Mucosa of rectum (tissue), 2 donors: ENCODE measurements around the gene GUCA1A.
"Not testable (repeated sequence)": the region's sequence is repeated elsewhere in the genome, so short reads cannot be mapped to it uniquely, and the experiment has no call there.

Experiments used
- H3K27ac ChIP-seq, 2 donors: one replicate each; pipeline ENCODE4 v1.7.0; 2013; ENCODE audit warnings: inconsistent platforms in 2 of 2, low read depth in 2 of 2, low read length in 2 of 2
- H3K27me3 ChIP-seq, 2 donors: one replicate each; pipeline ENCODE4 v1.7.0; 2013; ENCODE audit warnings: low read length in 2 of 2; ENCODE audit not compliant: control insufficient read depth in 2 of 2, insufficient read depth in 2 of 2
- H3K36me3 ChIP-seq, 2 donors: one replicate each; pipeline ENCODE4 v1.7.0; 2013; ENCODE audit warnings: low read length in 2 of 2; ENCODE audit not compliant: control insufficient read depth in 2 of 2, insufficient read depth in 2 of 2
- H3K4me1 ChIP-seq, 2 donors: one replicate each; pipeline ENCODE4 v1.7.0; 2013; ENCODE audit warnings: low read length in 2 of 2, mild to moderate bottlenecking in 1 of 2; ENCODE audit not compliant: control insufficient read depth in 2 of 2, insufficient read depth in 2 of 2
- H3K4me3 ChIP-seq, 2 donors: one replicate each; pipeline ENCODE4 v1.7.0; 2013; ENCODE audit warnings: low read length in 2 of 2
- H3K9ac ChIP-seq, 2 donors: one replicate each; pipeline ENCODE4 v1.7.0; 2013; ENCODE audit warnings: low read length in 2 of 2, low read depth in 1 of 2, mild to moderate bottlenecking in 1 of 2
- H3K9me3 ChIP-seq, 2 donors: one replicate each; pipeline ENCODE4 v1.7.0; 2013; ENCODE audit warnings: low read length in 2 of 2; ENCODE audit not compliant: control insufficient read depth in 2 of 2
- donor health status: healthy.
- donor health status: Normal muscosa, but diverticular disease.

Gene GUCA1A

DNA sequence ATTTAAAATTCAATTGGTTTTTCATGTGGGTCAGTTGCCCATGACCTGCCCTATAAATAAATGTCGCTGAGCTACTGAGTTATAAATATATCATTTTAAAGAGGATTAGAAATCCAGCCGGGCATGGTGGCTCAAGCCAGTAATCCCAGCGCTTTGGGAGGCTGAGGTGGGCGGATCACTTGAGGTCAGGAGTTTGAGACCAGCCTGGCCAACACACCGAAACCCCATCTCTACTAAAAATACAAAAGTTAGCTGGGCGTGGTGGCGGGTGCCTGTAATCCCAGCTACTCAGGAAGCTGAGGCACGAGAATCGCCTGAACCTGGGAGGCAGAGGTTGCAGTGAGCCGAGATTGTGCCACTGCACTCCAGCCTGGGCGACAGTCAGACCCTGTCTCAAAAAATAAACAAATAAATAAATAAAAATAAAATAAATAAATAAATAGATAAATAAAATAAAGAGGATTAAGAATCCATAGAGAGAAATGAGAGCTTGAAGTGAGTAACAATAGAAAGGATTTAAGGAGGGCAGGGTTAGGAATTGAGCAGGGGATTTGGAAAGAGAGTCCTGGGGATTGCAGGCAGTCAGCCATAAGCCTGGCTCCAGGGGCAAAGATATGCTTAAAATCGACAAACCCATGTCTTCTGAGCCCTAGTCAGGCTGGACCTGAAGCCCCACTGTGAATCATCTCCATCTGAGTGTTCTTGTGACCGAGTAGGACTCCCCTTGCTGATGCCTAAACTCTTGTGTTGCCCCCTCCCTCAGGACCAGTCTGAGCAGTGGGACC, 29.2 kb downstream of the GUCA1A start:
- H3K27me3 ChIP-seq: not testable (repeated sequence)

DNA sequence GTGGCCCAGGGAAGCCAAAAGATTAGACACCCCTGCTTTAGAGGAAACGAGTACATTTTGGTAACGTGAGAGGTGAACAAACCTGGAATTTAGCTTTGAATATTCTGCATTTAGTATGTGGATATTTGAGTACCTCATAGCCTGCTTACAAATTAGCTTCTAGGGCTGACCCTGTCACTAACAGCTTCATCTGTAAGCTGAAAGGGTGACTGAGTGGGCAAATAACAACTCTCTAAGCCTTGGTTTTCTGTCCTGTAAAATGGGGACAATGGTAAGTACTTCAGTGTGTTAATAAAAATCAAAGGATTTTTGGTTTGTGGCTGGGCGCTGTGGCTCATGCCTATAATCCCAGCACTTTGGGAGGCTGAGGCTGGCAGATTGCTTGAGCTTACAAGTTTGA, 30.0 kb downstream of the GUCA1A start:
- Histone ChIP-seq H3K27me3 (no peaks in the 10 kb centered on the region), H3K4me1 (no peaks in the 10 kb centered on the region), H3K36me3 (peaks cover 2 to 6% of the 10 kb centered on the region in 2 donors), H3K9me3 (no peaks in the 10 kb centered on the region), H3K4me3 (no peak overlapping the region), H3K9ac (no peak overlapping the region), H3K27ac (no peak overlapping the region)

More for the DNA sequence above, 29.2 kb downstream of the GUCA1A start:
- H3K36me3 ChIP-seq, H3K9me3 ChIP-seq, H3K27ac ChIP-seq, H3K9ac ChIP-seq, H3K4me3 ChIP-seq, H3K4me1 ChIP-seq: not testable (repeated sequence)

DNA sequence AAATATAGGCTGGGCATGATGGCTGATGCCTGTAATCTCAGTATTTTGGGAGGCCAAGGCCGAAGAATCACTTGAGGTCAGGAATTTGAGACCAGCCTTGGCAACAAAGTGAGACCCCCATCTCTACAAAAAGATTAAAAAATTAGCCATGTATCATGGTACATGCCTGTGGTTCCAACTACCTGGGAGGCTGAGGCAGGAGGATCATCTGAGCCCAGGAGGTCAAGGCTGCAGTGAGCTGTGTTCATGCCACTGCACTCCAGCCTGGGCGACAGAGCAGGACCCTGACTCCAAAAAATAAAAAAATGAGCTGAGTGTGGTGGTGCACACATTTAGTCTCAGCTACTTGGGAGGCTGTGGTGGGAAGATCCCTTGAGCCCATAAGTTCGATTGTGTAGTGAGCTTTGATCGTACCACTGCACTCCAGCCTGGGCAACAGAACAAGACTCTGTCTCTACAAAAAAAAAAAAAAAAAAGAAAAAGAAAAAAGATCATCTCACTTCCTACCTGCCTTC, 31.7 kb downstream of the GUCA1A start:
- H3K27ac ChIP-seq: no peak overlapping the region
- H3K27me3 ChIP-seq: no peaks in the 10 kb centered on the region
- no peaks in the 10 kb centered on the region for H3K4me1 ChIP-seq
- H3K9me3 ChIP-seq: no peaks in the 10 kb centered on the region
- no peak overlapping the region for H3K4me3 ChIP-seq
- peaks cover 17 to 18% of the 10 kb centered on the region in 2 donors for H3K36me3 ChIP-seq
- H3K9ac ChIP-seq: no peak overlapping the region

DNA sequence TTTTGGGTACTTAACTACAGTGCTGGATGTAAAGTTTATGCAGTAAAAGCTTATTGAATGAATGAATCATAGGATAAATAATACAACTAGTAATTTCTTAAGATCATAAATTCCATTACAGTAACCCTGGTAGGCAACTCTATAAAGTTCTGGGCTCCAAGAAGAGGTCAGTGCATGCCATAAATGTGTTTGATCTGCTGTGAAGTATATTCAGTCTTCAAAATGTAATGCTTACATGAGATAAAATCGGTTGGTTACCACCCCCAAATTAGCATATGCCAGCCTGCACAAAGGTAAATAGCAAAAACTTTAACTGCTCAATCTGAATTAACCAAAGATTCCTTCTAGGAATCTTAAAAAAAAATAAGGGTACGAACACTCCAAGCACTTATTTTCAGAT, 34.4 kb downstream of the GUCA1A start:
- H3K4me1 ChIP-seq, H3K27ac ChIP-seq, H3K27me3 ChIP-seq, H3K4me3 ChIP-seq, H3K9me3 ChIP-seq, H3K9ac ChIP-seq: not testable (repeated sequence)
- H3K36me3 ChIP-seq: peaks cover 34 to 38% of the 10 kb centered on the region in 2 donors

DNA sequence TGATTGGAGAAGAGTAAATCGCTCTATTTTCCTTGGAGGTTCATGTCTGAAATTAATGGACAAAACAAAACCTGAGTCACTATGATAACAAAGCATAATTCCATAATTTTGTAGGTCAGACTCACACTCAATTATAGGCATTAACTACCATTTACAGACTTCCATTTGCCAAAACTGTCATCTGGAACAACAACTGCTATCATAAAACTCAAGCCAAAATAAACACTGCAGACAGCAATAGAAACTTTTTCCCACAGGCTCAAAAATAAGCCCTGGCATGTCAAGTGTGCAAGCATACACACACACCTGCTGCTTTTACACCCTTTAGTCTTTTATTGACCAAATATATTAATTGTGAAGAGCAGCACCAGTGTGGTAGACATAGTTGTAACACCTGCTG, 37.4 kb downstream of the GUCA1A start:
- Histone ChIP-seq H3K36me3 (peaks cover 44 to 53% of the 10 kb centered on the region in 2 donors), H3K27me3 (no peaks in the 10 kb centered on the region), H3K4me3 (no peak overlapping the region), H3K27ac (no peak overlapping the region), H3K9ac (no peak overlapping the region), H3K9me3 (no peaks in the 10 kb centered on the region), H3K4me1 (no peaks in the 10 kb centered on the region)

DNA sequence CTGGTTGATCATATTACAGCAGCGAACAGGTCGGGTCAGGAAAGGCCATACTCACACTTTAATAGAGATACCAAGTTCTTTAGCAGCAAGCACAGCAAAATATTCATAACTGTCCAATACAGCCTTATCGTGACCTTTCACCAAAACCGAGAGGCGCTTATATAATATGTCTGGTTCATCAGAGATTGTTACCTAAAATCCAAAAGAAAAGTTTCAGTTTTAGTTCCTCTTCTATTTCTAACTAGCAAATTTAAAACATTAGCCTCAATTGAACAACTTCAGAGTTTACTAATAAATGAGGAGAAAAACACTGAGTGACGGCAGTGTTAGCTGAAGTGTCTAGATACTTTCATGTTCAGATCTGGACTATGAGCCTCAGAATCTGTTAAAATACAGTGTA, 38.6 kb downstream of the GUCA1A start:
- H3K36me3 ChIP-seq: peaks cover 41 to 53% of the 10 kb centered on the region in 2 donors
- no peaks in the 10 kb centered on the region for H3K9me3 ChIP-seq
- no peak overlapping the region for H3K4me3 ChIP-seq
- H3K27ac ChIP-seq: no peak overlapping the region
- H3K4me1 ChIP-seq: peaks cover 3 to 5% of the 10 kb centered on the region in 2 donors
- H3K27me3 ChIP-seq: no peaks in the 10 kb centered on the region
- H3K9ac ChIP-seq: no peak overlapping the region

DNA sequence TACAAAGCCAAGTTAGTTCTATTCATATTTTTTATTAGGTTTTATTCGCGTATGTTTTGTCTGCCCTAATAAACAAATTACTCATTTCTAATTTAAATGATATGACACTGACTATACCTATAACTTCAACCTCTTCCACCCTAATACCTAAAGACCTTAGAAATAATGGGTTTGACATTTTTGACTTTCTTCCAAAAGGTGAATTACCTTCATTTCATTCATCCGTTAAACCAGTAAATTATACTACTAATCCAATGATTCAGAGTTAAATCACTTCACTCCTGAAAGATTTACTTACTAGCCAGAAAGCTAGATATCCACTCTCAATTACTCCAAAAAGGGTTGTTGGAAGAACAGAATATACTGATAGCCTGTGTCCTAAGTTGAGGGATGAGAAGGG, 39.3 kb downstream of the GUCA1A start:
- H3K36me3 ChIP-seq: peaks cover 40 to 53% of the 10 kb centered on the region in 2 donors
- no peak overlapping the region for H3K27ac ChIP-seq
- no peaks in the 10 kb centered on the region for H3K9me3 ChIP-seq
- no peak overlapping the region for H3K4me3 ChIP-seq
- H3K27me3 ChIP-seq: no peaks in the 10 kb centered on the region
- H3K9ac ChIP-seq: no peak overlapping the region
- peaks cover 5 to 10% of the 10 kb centered on the region in 2 donors for H3K4me1 ChIP-seq

DNA sequence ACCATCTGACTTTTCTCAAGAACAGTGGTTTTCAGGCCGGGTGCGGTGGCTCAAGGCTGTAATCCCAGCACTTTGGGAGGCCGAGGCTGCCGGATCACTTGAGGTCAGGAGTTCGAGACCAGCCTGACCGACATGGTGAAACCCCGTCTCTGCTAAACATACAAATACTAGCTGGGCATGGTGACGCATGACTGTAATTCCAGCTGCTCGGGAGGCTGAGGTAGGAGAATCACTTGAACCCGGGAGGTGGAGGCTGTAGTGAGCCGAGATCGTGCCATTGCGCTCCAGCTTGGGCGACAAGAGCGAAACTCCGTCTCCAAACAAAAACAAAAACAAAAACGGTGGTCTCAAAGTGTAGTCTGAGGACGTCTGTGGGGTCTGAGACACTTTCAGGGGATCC, 43.3 kb downstream of the GUCA1A start:
- peak overlapping the region in 1 of 2 donors; percentile 80 for H3K9ac ChIP-seq
- not testable (repeated sequence) for H3K27me3 ChIP-seq, H3K9me3 ChIP-seq, H3K27ac ChIP-seq
- peaks cover 16 to 24% of the 10 kb centered on the region in 2 donors for H3K36me3 ChIP-seq
- H3K4me1 ChIP-seq: peaks cover 5 to 10% of the 10 kb centered on the region in 2 donors
- H3K4me3 ChIP-seq: peak overlapping the region in 1 of 2 donors; percentile 93

DNA sequence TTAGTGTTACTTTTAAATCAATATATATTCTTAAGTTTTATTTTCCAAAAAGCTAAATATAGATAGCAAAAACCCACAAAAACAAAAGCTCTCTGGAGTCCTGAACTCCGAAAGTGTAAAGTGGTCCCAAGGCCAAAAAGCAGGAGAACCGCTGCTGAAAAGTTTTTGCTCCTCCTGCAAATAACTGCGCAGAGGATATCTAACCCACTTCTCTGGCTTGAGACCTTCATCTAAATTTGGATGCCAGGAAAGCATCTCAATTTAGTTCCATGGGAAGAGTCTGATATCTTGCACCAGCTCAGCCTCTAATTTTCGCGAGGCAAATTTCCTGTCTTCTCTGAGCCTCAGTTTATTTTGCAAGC, 44.0 kb downstream of the GUCA1A start:
- Histone ChIP-seq H3K9me3 (no peaks in the 10 kb centered on the region), H3K27me3 (no peaks in the 10 kb centered on the region), H3K36me3 (peaks cover 13 to 18% of the 10 kb centered on the region in 2 donors), H3K27ac (peak overlapping the region; percentile 71 to 72), H3K4me3 (peak overlapping the region; percentile 83 to 93), H3K9ac (peak overlapping the region; percentile 76 to 80), H3K4me1 (peaks cover 5 to 10% of the 10 kb centered on the region in 2 donors)

DNA sequence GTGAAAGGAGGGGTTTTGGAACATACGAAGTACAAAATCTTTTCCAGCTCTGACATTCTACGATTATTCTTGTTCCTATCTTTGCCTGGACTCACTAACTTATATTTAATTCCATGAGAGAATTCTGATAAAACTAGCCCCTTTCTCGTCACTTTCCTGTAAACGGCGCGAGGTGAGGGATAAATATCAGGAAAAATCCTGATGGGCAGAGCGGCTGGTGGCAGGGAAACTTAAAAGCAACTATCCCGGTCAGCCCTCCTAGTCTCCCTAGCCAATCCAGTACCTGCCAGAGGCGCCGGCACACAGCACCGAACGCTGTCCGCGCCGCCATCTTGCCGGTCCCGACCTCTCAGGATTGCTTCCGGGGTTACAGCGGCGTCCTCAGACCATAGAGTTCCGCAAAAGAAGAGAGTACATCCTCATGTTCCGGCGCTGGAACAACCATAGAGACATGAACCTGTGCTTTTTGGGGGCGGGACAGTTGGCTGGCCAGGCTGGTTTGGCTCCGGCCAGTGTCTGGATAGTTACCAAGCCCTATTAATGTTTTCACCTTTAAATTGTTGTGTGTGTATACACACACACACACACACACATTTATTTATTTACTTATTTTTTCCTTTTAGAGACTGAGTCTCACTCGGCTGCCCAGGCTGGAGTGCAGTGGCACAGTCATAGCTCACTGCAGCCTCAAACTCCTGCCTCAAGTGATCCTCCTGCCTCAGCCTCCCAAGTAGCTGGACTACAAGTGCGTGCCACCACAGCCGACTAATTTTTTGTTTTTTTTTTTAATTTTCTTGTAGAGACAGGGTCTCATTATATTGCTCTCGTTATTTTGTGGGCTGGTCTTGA, 44.6 kb downstream of the GUCA1A start, which contains the start of gene MRPS10:
Gene MRPS10 (minus strand): TSS at position 343 of the 849 bp plus-strand sequence. CDS start 12 bp downstream, at position 331.
- peak within 1 kb of the TSS; percentile 71 to 72 for H3K27ac ChIP-seq
- H3K4me3 ChIP-seq: peak within 1 kb of the TSS; percentile 83 to 93
- H3K4me1 ChIP-seq: peaks cover 5 to 10% of the 10 kb centered on the region in 2 donors

More for the DNA sequence above, 44.6 kb downstream of the GUCA1A start, which contains the start of gene MRPS10:
- H3K27me3 ChIP-seq: no peaks in the 10 kb centered on the region
- peak within 1 kb of the TSS; percentile 76 to 80 for H3K9ac ChIP-seq
- no peaks in the 10 kb centered on the region for H3K9me3 ChIP-seq
- peaks cover 9 to 13% of the 10 kb centered on the region in 2 donors for H3K36me3 ChIP-seq
